SK-N-SH treated with all-trans-retinoic acid at 6 μM for 48 hours (cell line): Measurements from ENCODE around the gene BABAM2.

Experiments
- ATAC-seq: fragments of 200-7000 bp; cut with Tn5 transposase; 3 replicates; pipeline ENCODE4 v1.9.1; 2020; ENCODE audit warnings: mild to moderate bottlenecking, moderate library complexity
- ARNTL ChIP-seq: fragments of 450-650 bp; formaldehyde crosslinking; IDR thresholded peaks from 2 replicates; pipeline ENCODE4 v1.5.0; 2020; ENCODE audit warnings: low read depth, mild to moderate bottlenecking, moderate library complexity, borderline replicate concordance
- BACH2 ChIP-seq: fragments of 250-450 bp; sonication (Bioruptor Pico); IDR thresholded peaks from 2 replicates; pipeline ENCODE4 v1.9.0; 2021; ENCODE audit warnings: mild to moderate bottlenecking, borderline replicate concordance
- CSDC2 ChIP-seq: fragments of 250-450 bp; sonication (Bioruptor Pico); IDR thresholded peaks from 2 replicates; pipeline ENCODE4 v1.5.0; 2020; ENCODE audit warnings: mild to moderate bottlenecking, moderate library complexity
- ESRRG ChIP-seq: fragments of 250-450 bp; sonication (Bioruptor Pico); IDR thresholded peaks from 2 replicates; pipeline ENCODE4 v1.6.1; 2021; ENCODE audit warnings: mild to moderate bottlenecking
- GLIS3 ChIP-seq: fragments of 250-450 bp; sonication (Bioruptor Pico); IDR thresholded peaks from 2 replicates; pipeline ENCODE4 v1.5.0; 2020; ENCODE audit warnings: mild to moderate bottlenecking, moderate library complexity
- PPARA ChIP-seq: fragments of 250-450 bp; sonication (Bioruptor Pico); IDR thresholded peaks from 2 replicates; pipeline ENCODE4 v1.5.0; 2020; ENCODE audit warnings: mild to moderate bottlenecking, borderline replicate concordance
- RARB ChIP-seq: fragments of 250-450 bp; sonication (Bioruptor Pico); IDR thresholded peaks from 2 replicates; pipeline ENCODE4 v1.8.0; 2021; ENCODE audit warnings: mild to moderate bottlenecking, moderate library complexity
- SNAI2 ChIP-seq: fragments of 250-450 bp; sonication (Bioruptor Pico); IDR thresholded peaks from 2 replicates; pipeline ENCODE4 v1.5.0; 2020; ENCODE audit warnings: mild to moderate bottlenecking, moderate library complexity
- TCF4 ChIP-seq: fragments of 250-450 bp; sonication (Bioruptor Pico); IDR thresholded peaks from 2 replicates; pipeline ENCODE4 v1.8.0; 2021; ENCODE audit warnings: mild to moderate bottlenecking, moderate library complexity, borderline replicate concordance
- TOX ChIP-seq: fragments of 250-450 bp; sonication (Bioruptor Pico); IDR thresholded peaks from 2 replicates; pipeline ENCODE4 v1.8.0; 2021; ENCODE audit warnings: mild to moderate bottlenecking, moderate library complexity, borderline replicate concordance
- ZC3H10 ChIP-seq: fragments of 250-450 bp; sonication (Bioruptor Pico); IDR thresholded peaks from 2 replicates; pipeline ENCODE4 v1.5.1; 2021; ENCODE audit warnings: mild to moderate bottlenecking, moderate library complexity
- ZFP3 ChIP-seq: fragments of 250-450 bp; sonication (Bioruptor Pico); IDR thresholded peaks from 2 replicates; pipeline ENCODE4 v1.5.0; 2020; ENCODE audit warnings: mild to moderate bottlenecking, moderate library complexity
- ZFP30 ChIP-seq: fragments of 450-650 bp; formaldehyde crosslinking; IDR thresholded peaks from 2 replicates; pipeline ENCODE4 v1.5.0; 2022; ENCODE audit warnings: mild to moderate bottlenecking, moderate library complexity
- ZNF70 ChIP-seq: fragments of 450-650 bp; formaldehyde crosslinking; IDR thresholded peaks from 2 replicates; pipeline ENCODE4 v1.5.0; 2020; ENCODE audit warnings: mild to moderate bottlenecking, moderate library complexity
- ZNF8 ChIP-seq: fragments of 450-650 bp; formaldehyde crosslinking; IDR thresholded peaks from 2 replicates; pipeline ENCODE4 v1.5.0; 2020; ENCODE audit warnings: mild to moderate bottlenecking, moderate library complexity
- TF ChIP-seq, protein P1 (sequence below): fragments of 250-450 bp; sonication (Bioruptor Pico); IDR thresholded peaks from 2 replicates; pipeline ENCODE4 v1.5.1; 2021; ENCODE audit warnings: mild to moderate bottlenecking, moderate library complexity
- TF ChIP-seq, protein P2 (sequence below): fragments of 250-450 bp; sonication (Bioruptor Pico); IDR thresholded peaks from 2 replicates; pipeline ENCODE4 v1.5.0; 2020; ENCODE audit warnings: mild to moderate bottlenecking, moderate library complexity
- TF ChIP-seq, protein P3 (sequence below): fragments of 250-450 bp; sonication (Bioruptor Pico); IDR thresholded peaks from 2 replicates; pipeline ENCODE4 v1.8.0; 2020; ENCODE audit warnings: mild to moderate bottlenecking, moderate library complexity, borderline replicate concordance
- TF ChIP-seq, protein P4 (sequence below): fragments of 250-450 bp; sonication (Bioruptor Pico); IDR thresholded peaks from 2 replicates; pipeline ENCODE4 v1.5.1; 2020; ENCODE audit warnings: low read depth, mild to moderate bottlenecking, moderate library complexity

Gene BABAM2

DNA sequence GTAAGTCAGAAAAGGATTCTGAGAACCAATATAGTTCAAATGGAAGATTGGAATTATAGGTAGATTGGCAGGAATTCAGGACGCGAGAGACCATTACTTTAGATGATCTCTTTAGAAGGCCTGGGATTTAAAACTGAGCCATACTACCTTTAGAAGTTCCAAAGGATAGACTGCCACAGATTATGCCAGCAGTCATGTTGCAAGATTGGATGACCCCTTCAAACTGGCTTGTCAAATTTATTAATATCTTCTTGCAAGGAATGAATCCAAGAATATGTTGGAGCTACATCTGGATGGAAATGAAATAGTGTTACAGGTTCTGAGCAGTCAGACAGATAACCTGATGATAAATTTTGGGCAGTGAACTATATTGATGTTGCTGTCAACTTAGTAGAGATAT lies 22.0 kb downstream of the BABAM2 start (continued):
- TF ChIP-seq ARNTL (CRISPR knock-in tag) = no peak
- no peak for TF ChIP-seq RARB (CRISPR knock-in tag)
- TF ChIP-seq SNAI2 (CRISPR knock-in tag) = no peak
- TF ChIP-seq CSDC2 (CRISPR knock-in tag) = no peak
- no peak for TF ChIP-seq TOX (CRISPR knock-in tag)
- no peak for TF ChIP-seq ZNF8 (CRISPR knock-in tag)

DNA sequence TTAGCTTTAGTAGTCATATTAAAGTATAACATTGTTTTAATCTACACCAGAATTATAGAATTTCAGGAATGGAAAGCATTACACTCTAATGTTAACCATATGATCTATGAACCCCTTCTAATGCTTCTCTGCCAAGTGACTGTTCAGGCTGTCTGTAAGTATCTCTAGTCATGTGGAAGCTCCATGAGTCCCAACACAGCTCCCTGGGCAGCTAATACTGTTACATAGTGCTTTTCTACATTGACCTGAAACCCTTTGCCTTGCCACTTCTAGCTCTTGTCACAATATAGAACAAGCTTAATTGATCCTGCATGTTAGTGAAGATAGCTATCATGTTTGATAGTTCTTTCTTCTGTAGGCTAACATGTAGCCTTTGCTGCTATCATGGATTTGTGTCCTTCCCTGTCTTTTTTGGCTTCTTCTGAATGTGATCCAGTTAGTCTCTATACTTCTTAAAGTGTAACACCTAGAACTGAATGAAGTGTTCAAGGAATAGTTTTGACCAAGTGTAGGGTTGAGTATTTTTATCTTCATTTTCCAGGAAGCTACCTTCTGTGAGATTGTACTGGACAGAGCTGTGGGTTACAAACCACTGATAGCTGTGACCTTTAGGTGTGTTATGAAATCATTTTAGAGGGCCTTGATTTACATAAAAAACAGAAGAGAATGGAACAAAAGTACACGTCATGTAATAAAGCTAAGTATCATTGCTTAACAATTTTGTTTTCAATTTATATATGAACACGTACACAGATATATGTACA lies 23.7 kb downstream of the BABAM2 start:
- TF ChIP-seq SNAI2 (CRISPR knock-in tag) (no peak), ZFP30 (no peak), BACH2 (CRISPR knock-in tag) (no peak), ESRRG (CRISPR knock-in tag) (no peak), ZFP3 (CRISPR knock-in tag) (no peak), TCF4 (CRISPR knock-in tag) (no peak)
- TF ChIP-seq, protein P1, sequence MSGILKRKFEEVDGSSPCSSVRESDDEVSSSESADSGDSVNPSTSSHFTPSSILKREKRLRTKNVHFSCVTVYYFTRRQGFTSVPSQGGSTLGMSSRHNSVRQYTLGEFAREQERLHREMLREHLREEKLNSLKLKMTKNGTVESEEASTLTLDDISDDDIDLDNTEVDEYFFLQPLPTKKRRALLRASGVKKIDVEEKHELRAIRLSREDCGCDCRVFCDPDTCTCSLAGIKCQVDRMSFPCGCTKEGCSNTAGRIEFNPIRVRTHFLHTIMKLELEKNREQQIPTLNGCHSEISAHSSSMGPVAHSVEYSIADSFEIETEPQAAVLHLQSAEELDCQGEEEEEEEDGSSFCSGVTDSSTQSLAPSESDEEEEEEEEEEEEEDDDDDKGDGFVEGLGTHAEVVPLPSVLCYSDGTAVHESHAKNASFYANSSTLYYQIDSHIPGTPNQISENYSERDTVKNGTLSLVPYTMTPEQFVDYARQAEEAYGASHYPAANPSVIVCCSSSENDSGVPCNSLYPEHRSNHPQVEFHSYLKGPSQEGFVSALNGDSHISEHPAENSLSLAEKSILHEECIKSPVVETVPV (CRISPR knock-in tag) = no peak
- TF ChIP-seq, protein P2, sequence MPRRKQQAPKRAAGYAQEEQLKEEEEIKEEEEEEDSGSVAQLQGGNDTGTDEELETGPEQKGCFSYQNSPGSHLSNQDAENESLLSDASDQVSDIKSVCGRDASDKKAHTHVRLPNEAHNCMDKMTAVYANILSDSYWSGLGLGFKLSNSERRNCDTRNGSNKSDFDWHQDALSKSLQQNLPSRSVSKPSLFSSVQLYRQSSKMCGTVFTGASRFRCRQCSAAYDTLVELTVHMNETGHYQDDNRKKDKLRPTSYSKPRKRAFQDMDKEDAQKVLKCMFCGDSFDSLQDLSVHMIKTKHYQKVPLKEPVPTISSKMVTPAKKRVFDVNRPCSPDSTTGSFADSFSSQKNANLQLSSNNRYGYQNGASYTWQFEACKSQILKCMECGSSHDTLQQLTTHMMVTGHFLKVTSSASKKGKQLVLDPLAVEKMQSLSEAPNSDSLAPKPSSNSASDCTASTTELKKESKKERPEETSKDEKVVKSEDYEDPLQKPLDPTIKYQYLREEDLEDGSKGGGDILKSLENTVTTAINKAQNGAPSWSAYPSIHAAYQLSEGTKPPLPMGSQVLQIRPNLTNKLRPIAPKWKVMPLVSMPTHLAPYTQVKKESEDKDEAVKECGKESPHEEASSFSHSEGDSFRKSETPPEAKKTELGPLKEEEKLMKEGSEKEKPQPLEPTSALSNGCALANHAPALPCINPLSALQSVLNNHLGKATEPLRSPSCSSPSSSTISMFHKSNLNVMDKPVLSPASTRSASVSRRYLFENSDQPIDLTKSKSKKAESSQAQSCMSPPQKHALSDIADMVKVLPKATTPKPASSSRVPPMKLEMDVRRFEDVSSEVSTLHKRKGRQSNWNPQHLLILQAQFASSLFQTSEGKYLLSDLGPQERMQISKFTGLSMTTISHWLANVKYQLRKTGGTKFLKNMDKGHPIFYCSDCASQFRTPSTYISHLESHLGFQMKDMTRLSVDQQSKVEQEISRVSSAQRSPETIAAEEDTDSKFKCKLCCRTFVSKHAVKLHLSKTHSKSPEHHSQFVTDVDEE (CRISPR knock-in tag) = no peak
- TF ChIP-seq, protein P3, sequence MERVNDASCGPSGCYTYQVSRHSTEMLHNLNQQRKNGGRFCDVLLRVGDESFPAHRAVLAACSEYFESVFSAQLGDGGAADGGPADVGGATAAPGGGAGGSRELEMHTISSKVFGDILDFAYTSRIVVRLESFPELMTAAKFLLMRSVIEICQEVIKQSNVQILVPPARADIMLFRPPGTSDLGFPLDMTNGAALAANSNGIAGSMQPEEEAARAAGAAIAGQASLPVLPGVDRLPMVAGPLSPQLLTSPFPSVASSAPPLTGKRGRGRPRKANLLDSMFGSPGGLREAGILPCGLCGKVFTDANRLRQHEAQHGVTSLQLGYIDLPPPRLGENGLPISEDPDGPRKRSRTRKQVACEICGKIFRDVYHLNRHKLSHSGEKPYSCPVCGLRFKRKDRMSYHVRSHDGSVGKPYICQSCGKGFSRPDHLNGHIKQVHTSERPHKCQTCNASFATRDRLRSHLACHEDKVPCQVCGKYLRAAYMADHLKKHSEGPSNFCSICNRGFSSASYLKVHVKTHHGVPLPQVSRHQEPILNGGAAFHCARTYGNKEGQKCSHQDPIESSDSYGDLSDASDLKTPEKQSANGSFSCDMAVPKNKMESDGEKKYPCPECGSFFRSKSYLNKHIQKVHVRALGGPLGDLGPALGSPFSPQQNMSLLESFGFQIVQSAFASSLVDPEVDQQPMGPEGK (CRISPR knock-in tag) = no peak
- TF ChIP-seq, all 23 proteins: peak for 0
- ATAC-seq = peak; percentile 92

DNA sequence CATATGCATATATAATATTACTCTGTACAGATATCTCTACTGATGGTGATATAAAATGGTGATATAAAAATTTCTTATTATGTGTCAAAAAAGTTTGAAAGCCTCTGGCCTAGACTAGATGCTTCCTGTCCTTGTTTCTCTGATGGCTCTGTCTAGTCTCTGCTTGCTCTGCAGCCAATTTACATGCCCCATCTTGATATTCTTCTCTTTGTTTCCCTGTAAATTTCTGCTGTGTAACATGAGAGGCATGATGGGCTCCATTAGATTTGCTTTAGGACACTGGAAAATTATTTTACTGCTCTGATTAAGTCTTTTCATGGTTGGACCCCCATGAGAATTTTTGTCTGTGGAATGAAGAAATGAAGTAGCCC lies 24.3 kb downstream of the BABAM2 start:
- TF ChIP-seq TOX (CRISPR knock-in tag) = no peak
- no peak for TF ChIP-seq PPARA (CRISPR knock-in tag)
- TF ChIP-seq, protein P2 (CRISPR knock-in tag) = no peak
- no peak for TF ChIP-seq ARNTL (CRISPR knock-in tag)
- no peak for TF ChIP-seq SNAI2 (CRISPR knock-in tag)
- no peak for TF ChIP-seq GLIS3
- no peak for TF ChIP-seq BACH2 (CRISPR knock-in tag)
- no peak for TF ChIP-seq ZNF8 (CRISPR knock-in tag)
- no peak for TF ChIP-seq ZNF70 (CRISPR knock-in tag)
- no peak for TF ChIP-seq ZC3H10 (CRISPR knock-in tag)
- TF ChIP-seq, protein P3 (CRISPR knock-in tag) = no peak
- TF ChIP-seq, protein P4, sequence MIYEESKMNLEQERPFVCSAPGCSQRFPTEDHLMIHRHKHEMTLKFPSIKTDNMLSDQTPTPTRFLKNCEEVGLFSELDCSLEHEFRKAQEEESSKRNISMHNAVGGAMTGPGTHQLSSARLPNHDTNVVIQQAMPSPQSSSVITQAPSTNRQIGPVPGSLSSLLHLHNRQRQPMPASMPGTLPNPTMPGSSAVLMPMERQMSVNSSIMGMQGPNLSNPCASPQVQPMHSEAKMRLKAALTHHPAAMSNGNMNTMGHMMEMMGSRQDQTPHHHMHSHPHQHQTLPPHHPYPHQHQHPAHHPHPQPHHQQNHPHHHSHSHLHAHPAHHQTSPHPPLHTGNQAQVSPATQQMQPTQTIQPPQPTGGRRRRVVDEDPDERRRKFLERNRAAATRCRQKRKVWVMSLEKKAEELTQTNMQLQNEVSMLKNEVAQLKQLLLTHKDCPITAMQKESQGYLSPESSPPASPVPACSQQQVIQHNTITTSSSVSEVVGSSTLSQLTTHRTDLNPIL (CRISPR knock-in tag) = no peak
- TF ChIP-seq CSDC2 (CRISPR knock-in tag) = no peak
- no peak for TF ChIP-seq ZFP30
- no peak for TF ChIP-seq ESRRG (CRISPR knock-in tag)
- TF ChIP-seq TCF4 (CRISPR knock-in tag) = no peak
- no peak for ATAC-seq
